Stimulated activated CD8-positive, alpha-beta memory T cell treated with anti-CD3 and anti-CD28 coated beads, Interleukin-15, amount 100 ng/mL, for 4 hours (primary cell): Measurements from ENCODE around the gene ACSF3.

Experiments used
- DNase-seq, 2 donors: peaks; one replicate each; pipeline ENCODE4 v3.0.0-alpha.2; 2020; ENCODE audit warnings: low read depth in 2 of 2

The ACSF3 gene

DNA sequence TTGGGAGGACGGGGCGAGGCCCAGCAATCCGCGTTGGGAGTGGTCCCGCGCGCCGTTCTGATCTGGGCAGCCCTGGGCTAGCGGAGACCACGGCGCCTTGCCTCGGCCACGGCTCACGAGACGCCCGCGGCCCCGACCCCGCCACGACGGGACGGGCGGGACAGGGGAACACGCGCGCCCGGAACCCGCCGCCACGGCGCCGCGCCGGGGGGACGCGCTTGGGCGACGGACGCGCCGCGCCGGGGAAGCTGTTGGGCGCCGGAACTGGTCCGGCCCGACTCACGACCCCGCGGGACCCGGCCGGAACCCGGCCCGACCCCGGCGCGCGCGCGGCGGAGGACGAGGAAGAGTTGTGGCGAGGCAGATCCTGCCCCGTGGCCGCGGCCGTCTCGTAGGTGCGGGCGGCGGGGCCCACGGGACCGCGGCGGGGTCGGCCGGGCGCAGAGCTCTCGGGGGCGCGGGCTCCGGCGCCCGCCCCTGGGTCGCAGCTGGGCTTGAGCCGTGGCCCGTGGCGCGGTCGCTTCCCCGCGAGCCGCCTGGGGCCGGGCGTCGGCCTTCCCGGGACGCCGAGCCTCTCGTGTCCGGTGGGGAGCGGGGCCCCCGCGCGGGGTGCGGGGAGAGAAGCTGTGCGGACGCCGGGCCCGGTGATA, at the start of gene ACSF3:
Gene ACSF3, plus strand, starts transcription at position 251 of the 650 bp plus-strand sequence. CDS start 6,830 bp downstream, outside the sequence.
- peak in 1 of 2 donors; percentile 53 for DNase-seq

DNA sequence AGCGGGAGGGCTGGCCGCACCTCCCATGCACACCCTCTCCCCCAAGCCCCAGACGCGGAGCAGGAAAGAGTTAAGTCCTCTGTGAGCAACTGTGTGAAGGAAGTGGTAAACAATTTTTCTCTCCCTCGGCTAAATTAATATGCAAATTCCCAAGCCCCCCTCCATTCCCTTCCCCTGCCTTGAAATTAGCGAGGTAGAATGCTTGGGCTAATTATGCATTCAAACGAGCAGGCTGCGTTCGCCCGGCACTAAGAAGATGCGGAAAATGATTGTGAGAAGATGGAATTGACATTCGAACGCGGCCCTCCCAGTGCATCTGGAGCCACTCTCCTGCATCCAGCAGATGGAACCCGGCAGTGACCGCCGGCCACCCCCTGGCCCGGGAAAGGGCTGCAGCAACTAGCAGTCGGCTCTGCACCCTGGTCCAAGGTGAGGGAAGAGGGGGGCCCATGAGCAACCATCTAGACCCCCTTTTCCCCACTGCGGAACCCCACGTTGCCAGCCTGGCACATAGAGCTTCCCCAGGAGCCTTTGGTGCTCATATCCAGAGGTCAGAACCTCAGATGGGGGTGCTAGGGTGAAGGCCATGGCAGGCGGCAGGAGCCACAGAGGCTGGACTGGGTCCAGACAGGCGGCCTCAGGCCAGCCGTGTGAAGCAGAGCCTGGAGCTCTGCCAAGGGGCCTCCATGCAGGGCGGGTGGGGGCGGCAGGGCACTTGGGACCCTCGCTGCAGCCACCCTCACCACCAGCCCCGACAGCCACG, 49.1 kb upstream of the ACSF3 start:
- DNase-seq, result no peak

DNA sequence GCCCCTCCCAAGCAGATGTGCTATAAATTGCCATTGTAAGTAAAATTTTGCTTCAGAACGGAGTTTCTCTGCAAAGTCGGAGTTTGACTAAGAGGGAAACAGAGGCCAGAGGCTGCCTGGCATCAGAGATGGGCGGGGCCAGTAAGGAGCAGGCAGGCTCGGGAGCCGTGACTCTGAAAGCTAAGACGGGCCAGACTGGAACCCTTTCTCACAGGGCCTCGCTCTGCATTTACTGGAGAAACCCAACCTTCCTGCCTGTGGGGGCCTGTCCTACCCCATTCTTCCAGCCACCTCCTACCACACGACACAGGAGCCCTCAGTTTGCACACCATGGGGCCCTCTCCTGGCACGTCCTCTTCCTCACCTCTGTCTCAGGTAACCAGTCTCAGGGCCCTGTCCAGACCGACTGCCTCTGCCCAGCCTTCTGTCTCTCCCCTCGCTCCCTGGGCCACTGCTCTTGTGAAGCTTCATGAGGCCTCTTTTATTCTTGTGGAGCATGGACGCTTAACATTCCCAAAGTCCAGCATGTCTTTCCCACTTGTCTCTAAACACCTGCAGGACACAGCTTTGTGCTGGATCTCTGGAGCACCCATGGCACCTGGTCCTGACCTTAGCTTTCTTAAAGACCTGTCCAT, 48.4 kb upstream of the ACSF3 start:
- DNase-seq, result no peak

DNA sequence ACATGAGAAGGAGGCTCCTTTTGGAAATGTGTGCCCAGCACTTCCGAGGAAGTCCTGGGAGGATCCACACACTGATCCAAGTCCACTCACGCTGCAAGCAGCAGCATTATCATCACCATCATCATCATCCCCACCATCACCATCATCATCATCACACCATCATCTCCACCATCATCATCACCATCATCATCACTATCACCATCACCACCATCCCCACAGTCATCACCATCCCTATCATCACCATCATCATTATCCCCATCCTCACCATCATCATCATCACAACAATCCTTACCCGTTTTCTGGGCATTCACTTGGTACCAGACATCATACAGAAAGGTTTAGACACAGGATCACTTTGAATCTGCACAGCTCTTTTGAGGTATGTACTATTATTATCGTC, 47.8 kb upstream of the ACSF3 start:
- no peak for DNase-seq

GRCh38 chr16:89046491-89046890, 47.2 kb upstream of the ACSF3 start:
- no peak for DNase-seq

DNA sequence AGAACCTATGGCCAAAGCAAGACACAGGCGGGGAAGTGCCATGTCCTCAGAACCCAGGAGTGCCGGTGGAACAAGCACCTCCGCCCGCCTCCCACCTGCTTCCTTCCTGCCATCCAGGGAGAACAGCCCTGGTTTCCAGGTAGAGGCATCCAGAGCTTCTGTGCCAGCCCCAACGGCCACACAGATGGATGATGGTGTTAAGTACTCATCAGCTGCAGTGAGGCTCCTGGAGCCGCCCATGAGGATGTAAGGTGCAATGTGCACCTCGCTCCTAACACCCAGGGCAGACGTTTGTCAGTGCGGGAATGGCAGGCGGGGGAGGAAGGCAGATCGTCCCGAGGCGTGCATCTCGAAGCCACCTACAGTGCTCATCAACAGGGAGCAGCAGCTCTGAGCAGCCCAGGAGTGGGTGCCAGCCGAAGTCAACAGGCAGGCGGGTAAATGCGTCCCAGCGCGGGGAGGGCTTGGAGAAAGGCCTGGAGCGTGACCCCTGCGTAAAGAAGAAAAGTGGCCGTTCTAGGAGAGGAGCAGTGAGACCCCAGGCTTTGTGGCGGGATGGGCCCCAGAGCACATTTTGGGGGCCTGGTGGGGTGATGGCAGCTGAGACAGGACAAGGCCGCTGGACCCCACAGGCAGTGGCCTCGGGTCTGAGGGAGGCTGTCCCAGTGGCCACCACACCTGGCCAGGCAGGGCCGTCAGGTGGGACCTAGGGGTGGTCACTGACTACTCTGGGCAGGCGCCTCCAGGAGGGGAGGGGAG, 46.1 kb upstream of the ACSF3 start:
- DNase-seq, result no peak

GRCh38 chr16:89048090-89048725, 45.4 kb upstream of the ACSF3 start:
- DNase-seq, result no peak

DNA sequence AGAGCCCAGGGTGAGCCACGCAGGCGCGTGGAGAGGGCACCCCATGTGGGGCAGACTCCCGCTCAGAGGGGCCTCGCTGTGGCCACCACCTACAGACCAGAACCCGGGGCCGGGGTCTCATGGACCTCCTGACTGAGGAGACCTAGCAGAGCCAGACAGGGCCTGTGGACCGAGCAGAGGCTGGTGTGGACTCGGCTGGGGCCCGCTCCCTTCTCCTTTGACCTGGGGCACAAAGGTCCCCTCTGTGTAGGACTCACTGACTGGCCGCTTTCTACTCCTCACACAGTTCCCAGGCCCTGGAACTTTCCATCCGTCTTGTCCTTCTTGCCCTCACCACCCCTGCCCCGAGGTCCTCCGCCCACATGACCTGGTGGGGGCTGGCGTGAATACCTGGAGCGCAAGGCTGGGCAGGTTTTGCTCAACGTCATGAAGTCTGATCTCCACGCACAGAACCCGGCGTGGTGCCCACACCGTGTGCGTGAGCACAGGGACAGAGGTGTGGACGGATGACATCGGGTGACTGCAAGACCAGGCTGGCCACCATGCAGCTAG, 44.7 kb upstream of the ACSF3 start:
- DNase-seq, result no peak

GRCh38 chr16:89049484-89050118, 44.1 kb upstream of the ACSF3 start:
- no peak for DNase-seq

GRCh38 chr16:89050119-89050867, 43.4 kb upstream of the ACSF3 start:
- DNase-seq, result no peak

GRCh38 chr16:89050868-89051311, 42.8 kb upstream of the ACSF3 start:
- no peak for DNase-seq

DNA sequence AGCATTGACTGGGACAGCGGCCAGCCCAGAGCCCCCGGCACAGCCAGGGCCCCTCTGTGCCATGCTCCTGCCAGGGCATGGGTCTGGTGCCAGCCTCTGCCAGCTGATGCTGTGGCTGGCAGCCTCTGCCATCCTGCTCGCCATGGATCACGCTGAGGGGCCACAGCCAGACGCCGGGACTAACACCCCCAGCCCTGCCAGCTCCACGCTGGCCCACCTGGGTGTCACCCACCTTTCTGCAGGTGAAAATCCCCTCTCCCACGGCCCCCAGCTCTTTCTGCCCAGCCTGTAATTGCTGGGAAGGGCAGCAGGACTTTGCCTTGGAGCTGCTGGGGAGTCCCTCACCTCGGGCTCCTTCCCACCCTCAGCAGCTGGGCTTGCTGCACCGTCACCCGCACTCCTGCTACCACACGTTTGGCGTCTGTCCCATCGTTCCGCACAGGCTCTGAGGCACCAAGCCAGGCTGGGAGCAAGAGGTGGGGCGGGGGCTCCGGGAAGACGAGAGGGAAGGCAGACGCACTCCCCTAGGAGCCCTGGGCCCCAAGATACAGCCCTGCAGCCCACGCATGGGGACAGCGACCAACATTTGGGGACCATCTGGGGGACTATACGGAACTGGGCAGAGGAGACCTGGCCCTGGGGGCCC, 42.0 kb upstream of the ACSF3 start:
- DNase-seq, result no peak

- DNase-seq, result no peak
Observed at GRCh38 chr16:89052191-89052889, 41.3 kb upstream of the ACSF3 start.

DNA sequence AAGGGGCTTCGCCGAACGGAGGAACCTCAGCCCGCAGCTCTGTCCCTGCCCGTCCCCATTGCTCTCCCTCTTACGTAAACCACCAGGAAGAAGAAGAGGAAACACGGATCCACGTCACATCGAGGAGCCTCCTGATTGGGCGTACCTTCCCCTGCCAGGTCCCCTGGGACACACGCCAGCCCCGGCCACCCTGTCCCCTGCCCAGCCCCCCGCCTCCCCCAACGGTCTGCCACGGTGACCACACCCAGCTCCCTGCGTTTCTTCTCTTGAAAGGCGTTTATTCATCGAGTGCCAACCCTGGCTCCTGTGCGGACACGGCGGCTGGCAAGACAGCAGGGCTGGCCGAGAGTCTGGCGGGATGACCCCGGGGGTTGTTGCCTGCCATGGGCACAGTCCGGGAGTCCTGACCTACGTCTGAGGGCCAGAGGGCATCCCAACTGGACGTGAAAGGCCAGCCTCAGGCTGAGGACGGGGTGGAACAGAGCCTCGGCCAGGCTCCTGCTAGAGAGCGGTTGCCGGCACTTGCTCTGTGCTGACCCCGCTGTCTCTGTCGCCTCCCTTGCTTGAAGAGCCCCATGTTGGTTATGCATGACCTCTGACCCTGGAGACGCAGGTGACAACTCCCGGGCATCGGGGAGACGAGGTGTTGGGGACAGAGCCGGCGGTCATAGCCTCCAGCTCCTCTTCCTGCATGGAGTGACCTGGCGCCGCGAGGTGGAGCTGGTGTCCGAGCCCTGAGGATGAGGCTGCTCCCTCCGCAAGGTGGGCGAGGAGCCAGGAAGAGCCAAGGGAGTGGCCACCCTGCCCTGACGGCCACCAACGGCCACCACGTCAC, 40.5 kb upstream of the ACSF3 start:
- no peak for DNase-seq

GRCh38 chr16:89053725-89054029, 40.0 kb upstream of the ACSF3 start:
- DNase-seq, result no peak

DNA sequence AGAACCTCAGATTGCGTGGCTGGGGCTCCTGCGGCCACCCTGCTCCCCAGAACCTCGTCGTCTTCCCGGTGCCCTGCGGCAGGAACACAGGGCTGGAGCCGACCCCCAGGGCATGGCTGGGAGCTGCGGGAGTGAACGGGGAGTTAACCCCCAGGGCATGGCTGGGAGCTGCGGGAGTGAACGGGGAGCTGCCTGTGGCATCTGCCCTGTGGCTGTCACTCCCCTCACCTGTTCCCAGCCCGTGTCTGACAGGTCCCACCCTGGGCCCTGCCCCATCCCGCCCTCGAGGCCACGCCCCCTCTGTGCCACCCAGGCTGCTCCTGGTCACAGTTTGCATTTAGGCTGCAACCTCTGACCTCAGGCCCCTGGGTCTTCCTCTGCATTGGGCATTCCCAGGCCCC, 39.4 kb upstream of the ACSF3 start:
- DNase-seq, result no peak

GRCh38 chr16:89054714-89055113, 38.9 kb upstream of the ACSF3 start:
- no peak for DNase-seq

GRCh38 chr16:89055313-89055712, 38.3 kb upstream of the ACSF3 start:
- no peak for DNase-seq
